GM12865 (cell line): ENCODE data around the gene STX7.
A peak's percentile ranks its signal among the peaks of the same experiment; 100 is the strongest.

Experiments used
- DNase-seq: peaks from one replicate; pipeline ENCODE4 v3.0.0; 2010; ENCODE audit warnings: low read depth
- H3K4me3 ChIP-seq: 2 replicates; pipeline ENCODE4 v1.5.1; 2011; ENCODE audit warnings: mild to moderate bottlenecking, low read depth, low read length, control low read depth
- CTCF ChIP-seq: IDR thresholded peaks from 2 replicates; pipeline ENCODE4 v1.5.1; 2011; ENCODE audit warnings: low read length, control low read depth, low read depth, inconsistent platforms; ENCODE audit not compliant: insufficient read depth; ENCODE audit errors: missing control alignments

The STX7 gene

GRCh38 chr6:132489376-132489775, 23.5 kb downstream of the STX7 start:
- DNase-seq, result no peak
- no peak overlapping the region for H3K4me3 ChIP-seq
- no peak for TF ChIP-seq CTCF

GRCh38 chr6:132487762-132488161, 25.2 kb downstream of the STX7 start:
- TF ChIP-seq CTCF, result no peak
- no peak overlapping the region for H3K4me3 ChIP-seq
- no peak for DNase-seq

GRCh38 chr6:132484680-132485018, 28.3 kb downstream of the STX7 start:
- DNase-seq, result no peak
- no peak for TF ChIP-seq CTCF
- H3K4me3 ChIP-seq, result no peak overlapping the region

- peak; percentile 53 for TF ChIP-seq CTCF
- H3K4me3 ChIP-seq, result no peak overlapping the region
- peak; percentile 81 for DNase-seq
These were observed 28.9 kb downstream of the STX7 start for GRCh38 chr6:132483779-132484679.

- DNase-seq, result no peak
- no peak for TF ChIP-seq CTCF
- H3K4me3 ChIP-seq, result no peak overlapping the region
These were observed 30.3 kb downstream of the STX7 start for GRCh38 chr6:132482581-132482980.

- no peak for TF ChIP-seq CTCF
- no peak for DNase-seq
- no peak overlapping the region for H3K4me3 ChIP-seq
These were observed 31.7 kb downstream of the STX7 start for GRCh38 chr6:132481189-132481588.

- H3K4me3 ChIP-seq, result no peak overlapping the region
- DNase-seq, result no peak
- TF ChIP-seq CTCF, result no peak
These were observed 33.8 kb downstream of the STX7 start for GRCh38 chr6:132479131-132479530.
